Measurements from ENCODE around the gene HOXB7. TPM values are rescaled to one million over a fixed set of nuclear protein-coding genes. Genes with fewer than 3 reads are reported as not detected.

The HOXB7 gene
- total RNA-seq, 2 donors from 2014 or later, result 0.24 to 0.78 TPM

GRCh38 chr17:48642843-48643696 lies 32.3 kb upstream of the HOXB7 start:
- Histone ChIP-seq H3K27ac (no peak overlapping the region), H3K4me1 (peaks cover 0 to 15% of the 10 kb centered on the region in 2 donors), H3K9me3 (no peaks in the 10 kb centered on the region), H3K36me3 (no peaks in the 10 kb centered on the region), H3K4me3 (no peak overlapping the region), H3K27me3 (peaks cover 28 to 37% of the 10 kb centered on the region in 2 donors)
- TF ChIP-seq, protein P1, sequence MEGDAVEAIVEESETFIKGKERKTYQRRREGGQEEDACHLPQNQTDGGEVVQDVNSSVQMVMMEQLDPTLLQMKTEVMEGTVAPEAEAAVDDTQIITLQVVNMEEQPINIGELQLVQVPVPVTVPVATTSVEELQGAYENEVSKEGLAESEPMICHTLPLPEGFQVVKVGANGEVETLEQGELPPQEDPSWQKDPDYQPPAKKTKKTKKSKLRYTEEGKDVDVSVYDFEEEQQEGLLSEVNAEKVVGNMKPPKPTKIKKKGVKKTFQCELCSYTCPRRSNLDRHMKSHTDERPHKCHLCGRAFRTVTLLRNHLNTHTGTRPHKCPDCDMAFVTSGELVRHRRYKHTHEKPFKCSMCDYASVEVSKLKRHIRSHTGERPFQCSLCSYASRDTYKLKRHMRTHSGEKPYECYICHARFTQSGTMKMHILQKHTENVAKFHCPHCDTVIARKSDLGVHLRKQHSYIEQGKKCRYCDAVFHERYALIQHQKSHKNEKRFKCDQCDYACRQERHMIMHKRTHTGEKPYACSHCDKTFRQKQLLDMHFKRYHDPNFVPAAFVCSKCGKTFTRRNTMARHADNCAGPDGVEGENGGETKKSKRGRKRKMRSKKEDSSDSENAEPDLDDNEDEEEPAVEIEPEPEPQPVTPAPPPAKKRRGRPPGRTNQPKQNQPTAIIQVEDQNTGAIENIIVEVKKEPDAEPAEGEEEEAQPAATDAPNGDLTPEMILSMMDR (IDR thresholded peaks at IDR 0.05), result no peak
- DNase-seq (ENCODE audit: low spot score), result no peak

DNA sequence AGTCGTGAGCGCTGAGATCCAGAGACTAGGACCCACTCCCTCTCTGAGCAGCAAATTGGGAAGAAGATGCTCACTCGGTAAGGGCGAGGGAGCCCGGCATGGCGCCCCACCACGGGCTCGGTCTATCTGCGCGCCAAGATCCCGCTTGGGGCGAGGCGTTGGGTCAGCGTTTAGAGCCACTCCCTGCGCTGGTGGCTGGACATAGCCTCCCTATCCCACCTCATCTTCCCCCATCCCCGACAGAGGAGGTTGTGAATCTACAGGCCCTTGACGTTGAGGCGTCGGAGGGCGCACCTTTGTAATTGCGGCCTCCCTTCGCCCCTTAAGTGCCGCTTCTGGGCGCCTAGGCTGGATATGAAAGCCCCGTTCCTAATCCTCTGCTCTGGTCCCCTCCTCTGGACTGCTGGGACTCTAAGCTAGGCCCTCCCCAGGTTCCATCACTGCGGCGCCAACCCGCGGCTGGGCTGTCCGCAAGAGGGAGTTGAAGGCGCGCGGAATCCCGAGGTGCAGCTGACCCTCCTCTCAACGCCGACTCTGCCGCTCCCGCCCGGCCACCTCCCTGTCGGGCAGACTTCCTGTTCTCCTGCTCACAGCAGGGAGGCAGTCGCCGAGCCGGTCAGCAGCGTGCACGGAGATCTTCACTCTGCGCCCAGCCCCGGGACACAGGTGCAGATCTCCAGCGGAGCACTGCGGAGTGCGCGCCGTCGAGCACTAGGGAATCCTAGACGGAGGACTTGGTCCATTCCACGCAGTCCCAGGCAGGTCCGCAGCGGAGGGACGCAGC lies 31.4 kb upstream of the HOXB7 start:
- TF ChIP-seq, protein P1 (IDR thresholded peaks at IDR 0.05), result no peak
- Histone ChIP-seq H3K4me3 (no peak overlapping the region), H3K27ac (no peak overlapping the region), H3K4me1 (peaks cover 0 to 11% of the 10 kb centered on the region in 2 donors), H3K9me3 (no peaks in the 10 kb centered on the region), H3K27me3 (peaks cover 31 to 41% of the 10 kb centered on the region in 2 donors), H3K36me3 (no peaks in the 10 kb centered on the region)
- no peak for DNase-seq (ENCODE audit: low spot score)

DNA sequence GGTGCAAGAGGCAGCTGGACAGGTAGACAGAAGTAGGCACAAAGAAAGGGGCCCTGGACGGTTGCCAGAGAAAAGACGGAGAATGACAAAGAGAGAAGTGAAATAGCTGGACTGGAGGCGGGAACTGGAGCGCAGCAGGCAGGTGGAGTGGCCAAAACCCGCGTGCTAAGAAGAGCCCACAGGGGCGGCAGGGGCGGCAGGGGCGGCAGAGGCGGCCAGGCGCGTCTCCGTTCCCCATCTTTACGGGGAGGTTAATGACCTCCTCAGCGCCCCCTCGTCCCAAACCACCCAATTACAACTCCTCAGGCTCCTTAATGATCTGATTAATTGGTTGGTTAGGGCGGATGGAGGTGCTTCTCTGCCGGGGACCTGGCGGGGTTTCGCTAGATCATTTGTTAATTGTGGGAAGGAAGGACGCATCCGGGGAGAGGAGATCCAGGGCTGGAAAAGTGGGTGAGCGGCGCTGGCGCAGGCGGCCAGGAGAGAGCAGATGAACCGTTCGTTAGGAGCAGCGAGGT lies 30.8 kb upstream of the HOXB7 start:
- peaks cover 33 to 44% of the 10 kb centered on the region in 2 donors for H3K27me3 ChIP-seq
- no peak overlapping the region for H3K27ac ChIP-seq
- H3K4me1 ChIP-seq, result peaks cover 0 to 5% of the 10 kb centered on the region in 2 donors
- TF ChIP-seq, protein P1 (IDR thresholded peaks at IDR 0.05), result no peak
- H3K36me3 ChIP-seq, result no peaks in the 10 kb centered on the region
- no peak for DNase-seq (ENCODE audit: low spot score)
- no peaks in the 10 kb centered on the region for H3K9me3 ChIP-seq
- no peak overlapping the region for H3K4me3 ChIP-seq

- DNase-seq (ENCODE audit: low spot score), result no peak
- H3K4me1 ChIP-seq, result no peaks in the 10 kb centered on the region
- no peak overlapping the region for H3K4me3 ChIP-seq
- TF ChIP-seq, protein P1 (IDR thresholded peaks at IDR 0.05), result no peak
- no peaks in the 10 kb centered on the region for H3K36me3 ChIP-seq
- no peak overlapping the region for H3K27ac ChIP-seq
- peaks cover 33 to 46% of the 10 kb centered on the region in 2 donors for H3K27me3 ChIP-seq
- H3K9me3 ChIP-seq, result no peaks in the 10 kb centered on the region
Observed at GRCh38 chr17:48640858-48641180, 30.0 kb upstream of the HOXB7 start.

DNA sequence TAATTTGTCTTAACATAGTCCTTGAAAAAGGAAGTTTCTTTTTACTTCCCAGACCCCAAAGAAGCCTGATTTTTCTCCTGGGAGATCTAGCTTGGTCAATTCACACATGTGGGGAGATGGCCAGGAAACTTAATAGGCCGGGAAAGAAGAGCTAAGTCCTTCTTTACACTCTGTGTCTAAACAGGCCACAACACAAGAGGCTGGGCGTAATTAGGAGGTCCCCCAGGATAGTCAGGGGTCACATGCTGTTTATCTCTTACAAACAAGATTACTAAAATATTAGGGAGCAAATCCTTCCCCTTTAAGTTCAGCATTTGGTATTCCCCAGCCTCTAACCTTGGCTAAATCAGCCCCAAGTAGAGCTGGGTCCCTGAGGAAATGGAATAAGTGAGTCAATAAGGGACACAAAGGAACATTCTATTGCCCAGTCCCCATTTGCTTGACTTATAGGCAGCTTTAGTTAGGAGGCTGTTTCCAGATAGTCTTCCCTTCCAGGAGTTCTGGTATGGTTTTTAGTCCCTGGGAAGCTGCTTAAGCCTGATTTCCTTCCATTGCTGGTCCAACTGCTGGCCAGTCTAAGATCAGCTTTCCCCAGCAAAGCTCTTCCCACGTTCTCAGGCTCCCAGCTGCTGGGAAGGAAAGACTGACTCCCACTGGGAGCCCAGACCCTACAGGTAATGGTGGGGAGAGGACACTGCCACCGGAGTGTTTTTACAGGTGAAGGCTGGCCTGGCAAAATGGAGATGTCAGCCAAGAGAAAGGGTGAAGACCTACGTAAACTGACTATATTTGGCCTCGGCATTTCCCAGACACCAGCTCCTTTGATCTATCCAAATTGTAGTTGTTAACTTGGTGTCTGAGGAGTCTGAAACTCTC lies 29.4 kb upstream of the HOXB7 start:
- no peaks in the 10 kb centered on the region for H3K36me3 ChIP-seq
- H3K4me1 ChIP-seq, result no peaks in the 10 kb centered on the region
- peaks cover 39 to 52% of the 10 kb centered on the region in 2 donors for H3K27me3 ChIP-seq
- TF ChIP-seq, protein P1 (IDR thresholded peaks at IDR 0.05), result no peak
- H3K4me3 ChIP-seq, result no peak overlapping the region
- DNase-seq (ENCODE audit: low spot score), result no peak
- H3K9me3 ChIP-seq, result no peaks in the 10 kb centered on the region
- H3K27ac ChIP-seq, result no peak overlapping the region
